NCI-H82 (cell line): ENCODE results near the gene ZAP70.
"Not testable (repeated sequence)": the region's sequence is repeated elsewhere in the genome, so short reads cannot be mapped to it uniquely, and the experiment has no call there.

Experiments used
- DNase-seq: peaks from one replicate; lab custom pipeline; 2025; lab: John Stamatoyannopoulos, UW

The ZAP70 gene

GRCh38 chr2:97698530-97698929 lies 14.8 kb upstream of the ZAP70 start:
- DNase-seq, result no peak

DNA sequence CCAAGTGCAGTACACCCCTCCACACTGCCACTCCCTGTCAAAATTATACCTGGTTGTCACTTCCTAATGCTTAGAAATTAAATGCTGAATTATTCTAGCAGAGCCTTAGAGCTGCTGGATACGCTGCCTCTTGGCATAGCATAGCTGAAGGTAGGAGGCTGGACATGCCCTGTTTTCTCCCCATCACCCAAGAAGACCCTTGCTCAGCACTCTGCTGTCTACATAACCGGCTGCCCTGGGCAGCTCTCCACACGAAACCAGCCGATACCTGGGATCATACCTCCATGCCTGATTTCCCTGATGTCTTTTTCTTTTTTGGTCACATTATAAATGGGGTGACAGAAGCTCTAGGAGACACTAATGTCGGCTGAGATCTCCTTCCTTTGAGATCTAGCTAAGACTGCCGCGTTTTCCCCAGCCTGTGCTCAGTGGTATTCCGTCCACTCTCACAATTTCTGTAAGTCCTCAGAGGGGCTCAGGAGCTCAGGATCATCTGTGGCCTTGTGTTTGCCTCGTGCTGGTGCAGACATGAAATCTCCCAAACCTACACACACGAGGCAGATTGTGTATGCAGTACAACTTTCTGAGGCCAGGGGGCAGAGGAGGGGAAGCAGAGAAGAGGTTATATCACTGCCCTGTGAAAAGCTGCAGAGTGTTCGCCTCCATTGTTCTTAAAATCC lies 13.5 kb upstream of the ZAP70 start:
- DNase-seq, result peak; percentile 72

DNA sequence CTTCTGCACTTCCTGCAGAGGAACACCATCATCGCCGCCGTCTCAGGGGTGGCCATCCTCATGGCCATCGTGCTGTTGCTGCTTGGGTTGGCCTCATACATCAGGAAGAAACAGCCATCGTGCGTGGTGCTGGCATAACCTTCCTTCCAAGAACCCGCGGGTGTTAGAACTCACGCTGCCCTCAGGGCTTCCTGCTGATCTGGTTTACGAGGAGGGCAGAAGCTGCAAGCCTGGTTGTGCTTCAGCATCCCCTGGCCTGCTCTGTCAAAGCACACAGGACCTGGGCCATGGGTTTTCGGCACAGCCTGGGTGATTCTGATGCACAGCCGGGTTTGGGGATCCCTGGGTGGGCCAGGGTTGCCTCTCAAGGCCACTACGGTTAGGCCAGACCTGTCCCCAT lies 12.2 kb upstream of the ZAP70 start:
- DNase-seq, result no peak

DNA sequence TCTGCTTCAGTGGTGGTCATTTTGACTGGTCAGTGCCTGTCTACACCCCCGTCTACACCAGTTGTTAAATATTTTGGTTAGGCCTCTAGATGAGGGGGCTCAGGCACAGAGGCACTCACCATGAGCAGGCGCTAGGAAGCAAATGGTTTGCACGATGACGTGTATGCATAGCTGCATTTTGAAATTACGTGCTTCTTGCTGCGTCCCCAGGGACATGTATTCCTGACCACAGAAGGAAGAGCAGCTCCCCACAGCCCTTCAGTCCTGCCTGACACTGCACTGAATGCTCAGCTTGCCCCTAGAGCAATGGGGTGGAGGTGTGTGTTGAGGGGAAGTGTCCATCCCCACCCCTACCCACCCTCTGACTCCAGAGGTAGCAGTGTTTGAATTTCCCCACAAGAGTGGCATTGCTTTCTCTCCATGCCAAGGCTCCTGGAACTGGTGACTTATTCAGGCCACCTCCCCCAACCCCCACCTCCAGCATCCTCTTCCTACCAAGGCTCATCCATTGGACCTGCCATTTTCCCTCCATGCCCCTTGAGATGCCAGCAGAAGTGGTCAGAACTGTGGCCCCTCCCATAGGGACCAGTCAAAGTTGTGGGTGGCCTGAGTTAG lies 11.4 kb upstream of the ZAP70 start:
- no peak for DNase-seq

GRCh38 chr2:97702731-97703470 lies 10.5 kb upstream of the ZAP70 start:
- no peak for DNase-seq

GRCh38 chr2:97703741-97704140 lies 9.6 kb upstream of the ZAP70 start:
- DNase-seq, result no peak

GRCh38 chr2:97704989-97705388 lies 8.4 kb upstream of the ZAP70 start:
- no peak for DNase-seq

DNA sequence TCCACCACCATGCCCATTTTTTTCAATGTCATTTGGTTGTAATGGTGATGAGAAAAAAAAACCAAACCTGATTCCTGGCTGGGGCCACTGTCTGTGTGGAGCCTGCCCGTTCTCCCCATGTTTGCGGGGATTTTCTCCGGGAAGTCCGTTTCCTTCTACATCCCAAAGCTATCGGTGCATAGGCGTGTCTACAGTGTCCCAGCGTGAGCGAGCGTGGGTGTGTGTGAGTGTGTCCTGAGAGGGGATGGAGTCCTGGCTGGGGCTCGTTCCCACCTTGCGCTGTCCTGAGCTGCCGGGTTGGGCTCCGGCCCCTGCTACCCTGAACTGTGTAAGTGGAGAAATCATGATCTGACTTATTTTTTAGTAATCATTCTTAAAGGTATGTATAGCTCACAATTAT lies 7.3 kb upstream of the ZAP70 start:
- DNase-seq, result no peak

GRCh38 chr2:97706708-97707345 lies 6.5 kb upstream of the ZAP70 start:
- DNase-seq, result no peak

GRCh38 chr2:97707362-97708047 lies 5.9 kb upstream of the ZAP70 start:
- no peak for DNase-seq

DNA sequence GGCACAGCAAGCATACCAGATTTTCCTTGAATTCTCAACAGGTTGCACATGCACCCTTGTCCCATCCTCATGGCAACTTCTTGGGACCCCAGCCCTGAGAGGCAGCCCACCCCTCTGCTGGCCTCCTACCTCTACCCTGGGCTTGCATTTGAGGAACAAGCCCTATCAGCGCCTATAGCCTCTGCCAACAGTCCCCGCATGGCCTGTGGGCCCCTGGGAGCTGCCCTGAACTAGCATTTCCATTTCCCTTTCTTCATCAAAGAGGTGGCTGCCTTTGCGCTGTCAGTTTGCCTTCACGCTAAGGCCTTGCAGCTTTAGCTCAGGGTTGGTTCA lies 5.4 kb upstream of the ZAP70 start:
- DNase-seq, result no peak

GRCh38 chr2:97708608-97709007 lies 4.8 kb upstream of the ZAP70 start:
- DNase-seq, result no peak

- no peak for DNase-seq
Measured at GRCh38 chr2:97711394-97711711, 2.0 kb upstream of the ZAP70 start.

- DNase-seq, result not testable (repeated sequence)
Measured at GRCh38 chr2:97712175-97712574, 1.2 kb upstream of the ZAP70 start.

DNA sequence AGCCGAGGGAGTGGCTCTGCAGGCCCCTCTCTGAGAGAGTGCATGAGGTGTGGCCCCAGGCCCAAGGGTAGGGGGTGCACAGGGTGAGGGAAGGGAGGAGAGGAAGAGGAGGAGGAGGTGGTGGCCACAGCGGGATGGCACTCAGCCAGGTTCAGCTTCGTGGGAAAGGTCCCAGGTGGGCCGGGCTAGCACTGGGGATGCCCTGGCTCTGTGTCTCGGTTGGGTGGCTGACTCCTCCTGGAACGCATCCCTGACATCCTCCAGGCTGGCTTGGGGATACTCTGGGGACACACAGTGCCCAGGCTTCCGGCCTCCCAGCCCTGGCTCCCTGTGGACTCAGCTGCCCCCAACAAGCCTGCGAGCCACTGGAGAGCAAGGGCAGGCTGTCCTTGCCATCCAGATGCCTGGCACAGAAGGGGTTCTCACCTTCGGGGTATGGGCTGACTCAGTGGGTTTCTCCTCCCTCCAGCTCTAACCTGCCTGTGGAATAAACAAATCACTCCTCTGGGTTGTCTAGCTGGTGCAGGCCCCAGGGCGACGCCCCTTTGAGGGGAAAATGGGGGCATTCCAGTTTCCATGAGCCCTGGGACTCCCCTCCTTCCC lies 582 bp upstream of the ZAP70 start:
- DNase-seq, result no peak

DNA sequence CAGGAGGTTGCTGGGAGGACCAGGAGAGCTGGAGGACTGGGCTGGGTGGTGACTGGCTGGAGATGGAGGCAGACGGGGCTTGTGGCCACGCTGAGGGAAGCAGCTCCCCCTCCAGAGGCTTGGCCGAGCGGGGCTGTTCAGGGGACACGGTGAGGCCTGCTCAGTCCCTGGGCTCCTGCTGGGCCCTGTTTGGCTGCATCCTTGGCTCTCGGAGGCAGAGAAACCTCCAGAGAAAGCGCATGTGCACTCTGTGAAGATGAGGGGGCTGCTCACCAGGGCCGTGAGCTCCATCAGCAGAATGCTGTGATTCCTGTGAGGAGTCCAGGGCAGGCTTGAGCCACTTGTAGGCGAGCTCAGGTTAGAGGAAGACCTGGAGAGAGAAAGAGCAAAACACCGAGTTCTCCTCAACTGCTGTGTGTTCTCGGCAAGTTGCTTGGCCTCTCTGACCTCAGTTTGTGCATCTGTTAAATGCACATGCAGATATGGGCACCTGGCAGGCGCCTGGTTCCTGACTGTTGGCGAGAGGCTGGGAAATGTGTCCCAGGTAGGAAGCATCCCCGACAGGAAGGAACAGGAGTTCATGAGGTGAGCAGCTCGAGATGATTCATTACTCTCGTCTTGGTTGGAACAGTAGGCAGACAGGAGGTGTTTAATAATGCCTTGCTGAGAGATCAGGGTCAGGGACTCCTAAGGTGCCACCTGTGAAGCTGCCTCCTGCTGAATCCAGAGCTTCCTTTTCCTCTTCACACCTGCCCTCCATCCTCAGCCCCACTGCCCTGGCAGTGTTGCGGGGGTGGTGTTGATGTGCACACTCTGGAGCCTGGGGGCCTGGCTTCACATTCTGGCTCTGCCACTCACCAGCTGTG lies 941 bp downstream of the ZAP70 start:
- DNase-seq, result no peak

GRCh38 chr2:97714950-97715652 lies 1.7 kb downstream of the ZAP70 start:
- no peak for DNase-seq

- DNase-seq, result no peak
Measured at GRCh38 chr2:97715951-97716694, 2.7 kb downstream of the ZAP70 start.

DNA sequence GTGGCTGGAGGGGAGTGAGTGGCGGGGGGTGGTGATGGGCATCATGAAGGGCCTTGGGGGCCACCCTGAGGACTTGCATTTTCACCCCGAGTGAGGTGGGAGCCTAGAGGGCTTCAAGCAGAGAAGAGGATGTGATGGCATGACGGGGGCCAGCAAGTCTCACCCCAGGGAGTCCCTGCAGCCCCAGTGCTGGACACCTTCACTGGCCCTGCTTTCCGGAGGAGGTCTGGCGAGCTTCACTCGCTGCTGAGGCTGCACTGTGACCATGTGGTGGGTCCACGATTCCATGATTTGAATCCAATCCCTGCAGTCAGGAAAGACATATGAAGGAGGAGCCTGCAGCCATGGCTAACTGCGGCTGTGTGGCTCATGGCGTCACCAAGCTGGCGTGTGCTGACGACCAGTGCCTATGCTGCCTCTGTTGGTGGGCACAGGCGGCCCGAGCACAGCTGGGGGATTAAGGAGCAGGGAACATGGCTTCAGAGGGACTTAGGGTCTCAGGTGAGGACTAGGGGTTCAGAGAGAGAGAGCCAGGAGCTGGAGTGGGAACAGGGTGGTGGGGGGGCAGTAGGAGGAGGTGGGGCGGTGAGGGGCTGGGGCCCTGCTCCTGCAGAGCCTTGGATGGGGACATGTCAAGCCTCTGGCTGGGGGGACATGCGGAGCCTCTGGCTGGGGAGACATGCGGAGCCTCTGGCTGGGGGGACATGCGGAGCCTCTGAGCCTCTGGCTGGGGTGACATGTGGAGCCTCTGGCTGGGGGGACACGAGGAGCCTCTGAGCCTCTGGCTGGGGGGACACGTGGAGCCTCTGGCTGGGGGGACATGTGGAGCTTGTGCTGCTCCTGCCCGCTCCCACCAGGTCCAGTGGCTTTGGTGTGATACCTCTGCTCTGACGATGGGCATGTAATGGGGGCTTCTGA lies 3.6 kb downstream of the ZAP70 start:
- no peak for DNase-seq
